Putamen (tissue), 1 donor: ENCODE measurements around the gene RNU1-2.
A peak's percentile ranks its signal among the peaks of the same experiment; 100 is the strongest.
"Not testable (repeated sequence)": the region's sequence is repeated elsewhere in the genome, so short reads cannot be mapped to it uniquely, and the experiment has no call there.

Experiments
- DNase-seq: peaks from one replicate; pipeline ENCODE4 v3.0.0-alpha.2; 2016; ENCODE audit warnings: low spot score

Gene RNU1-2

GRCh38 chr1:16888860-16889816 is 6.6 kb upstream of the RNU1-2 start:
- peak; percentile 90 for DNase-seq

- not testable (repeated sequence) for DNase-seq
These were observed 5.2 kb upstream of the RNU1-2 start for GRCh38 chr1:16890539-16891021.

- not testable (repeated sequence) for DNase-seq
These were observed 4.7 kb upstream of the RNU1-2 start for GRCh38 chr1:16891057-16891456.

GRCh38 chr1:16892978-16893525 is 2.7 kb upstream of the RNU1-2 start:
- DNase-seq = not testable (repeated sequence)

GRCh38 chr1:16893796-16894195 is 2.0 kb upstream of the RNU1-2 start:
- DNase-seq = not testable (repeated sequence)

- not testable (repeated sequence) for DNase-seq
These were observed 1.4 kb upstream of the RNU1-2 start for GRCh38 chr1:16894338-16894737.

- DNase-seq = not testable (repeated sequence)
These were observed 565 bp upstream of the RNU1-2 start for GRCh38 chr1:16895233-16895597.

GRCh38 chr1:16896316-16897055 is 706 bp downstream of the RNU1-2 start:
- not testable (repeated sequence) for DNase-seq

- not testable (repeated sequence) for DNase-seq
These were observed 1.9 kb downstream of the RNU1-2 start for GRCh38 chr1:16897653-16898052.

GRCh38 chr1:16898298-16898697 is 2.5 kb downstream of the RNU1-2 start:
- DNase-seq = not testable (repeated sequence)

GRCh38 chr1:16899020-16899419 is 3.2 kb downstream of the RNU1-2 start:
- DNase-seq = not testable (repeated sequence)

GRCh38 chr1:16900751-16901150 is 5.0 kb downstream of the RNU1-2 start:
- no peak for DNase-seq

GRCh38 chr1:16901371-16901770 is 5.6 kb downstream of the RNU1-2 start:
- DNase-seq = not testable (repeated sequence)

GRCh38 chr1:16903054-16903453 is 7.3 kb downstream of the RNU1-2 start:
- no peak for DNase-seq

- DNase-seq = no peak
These were observed 7.6 kb downstream of the RNU1-2 start for GRCh38 chr1:16903458-16903796.

GRCh38 chr1:16904560-16905109 is 8.9 kb downstream of the RNU1-2 start:
- DNase-seq = peak; percentile 100

- no peak for DNase-seq
These were observed 9.5 kb downstream of the RNU1-2 start for GRCh38 chr1:16905110-16905867.

- DNase-seq = no peak
These were observed 10.3 kb downstream of the RNU1-2 start for GRCh38 chr1:16905868-16906702.

GRCh38 chr1:16906873-16907272 is 11.1 kb downstream of the RNU1-2 start:
- no peak for DNase-seq
